Osteoblast (primary cell): ENCODE data around the gene RNF224. TPM values are rescaled to one million over a fixed set of nuclear protein-coding genes. Genes with fewer than 3 reads are reported as not detected.

Experiments
- DNase-seq: peaks from one replicate; pipeline ENCODE4 v3.0.0; 2011; ENCODE audit warnings: low spot score, mixed read lengths; ENCODE audit not compliant: insufficient read length; ENCODE audit errors: missing footprints
- H2AFZ ChIP-seq: 2 replicates; pipeline ENCODE4 v1.6.0; 2011; ENCODE audit warnings: mild to moderate bottlenecking, low read length
- H3K27ac ChIP-seq: 2 replicates; pipeline ENCODE4 v1.5.1; 2011; ENCODE audit warnings: mild to moderate bottlenecking, low read depth, low read length, moderate library complexity
- H3K27me3 ChIP-seq: 2 replicates; pipeline ENCODE4 v1.6.0; 2012; ENCODE audit warnings: mild to moderate bottlenecking, control low read depth, inconsistent platforms, low read length, moderate library complexity; ENCODE audit not compliant: insufficient read depth
- H3K36me3 ChIP-seq: 2 replicates; pipeline ENCODE4 v1.5.1; 2011; ENCODE audit warnings: mild to moderate bottlenecking, low read length, control low read depth, moderate library complexity; ENCODE audit not compliant: insufficient read depth
- H3K4me1 ChIP-seq: 2 replicates; pipeline ENCODE4 v1.5.1; 2011; ENCODE audit warnings: mild to moderate bottlenecking, low read length, control low read depth, moderate library complexity; ENCODE audit not compliant: insufficient read depth
- H3K4me2 ChIP-seq: 2 replicates; pipeline ENCODE4 v1.6.0; 2011; ENCODE audit warnings: mild to moderate bottlenecking, low read length; ENCODE audit not compliant: insufficient read depth
- H3K4me3 ChIP-seq: fragments of 200-600 bp; sonication (generic); 3 replicates; pipeline ENCODE4 v1.5.1; 2012; ENCODE audit warnings: mild to moderate bottlenecking, low read length, inconsistent platforms; ENCODE audit not compliant: insufficient read depth
- H3K79me2 ChIP-seq: 2 replicates; pipeline ENCODE4 v1.6.0; 2012; ENCODE audit warnings: mild to moderate bottlenecking, low read length, control low read depth, inconsistent platforms; ENCODE audit not compliant: insufficient read depth
- H3K9me3 ChIP-seq: 2 replicates; pipeline ENCODE4 v1.5.1; 2011; ENCODE audit warnings: low read depth, low read length, control low read depth
- H4K20me1 ChIP-seq: 2 replicates; pipeline ENCODE4 v1.6.0; 2012; ENCODE audit warnings: mild to moderate bottlenecking, low read length, control low read depth; ENCODE audit not compliant: insufficient read depth
- CTCF ChIP-seq: IDR thresholded peaks from 2 replicates; pipeline ENCODE4 v1.5.1; 2011; ENCODE audit warnings: mild to moderate bottlenecking, low read depth, low read length, moderate library complexity; ENCODE audit errors: extremely low read depth
- total RNA-seq: library from RNA; depleted of rRNA; stranded (reverse); fragments of >200 nt; gene quantifications from 2 replicates; pipeline ENCODE4 v1.2.3, GENCODE V29; 2012

The RNF224 gene
- total RNA-seq, 1 donor, result under 0.01 TPM

GRCh38 chr9:137218754-137219271, 8.5 kb upstream of the RNF224 start:
- peak overlapping the region; percentile 24 for H3K4me2 ChIP-seq
- no peak for TF ChIP-seq CTCF

GRCh38 chr9:137219757-137220316, 7.5 kb upstream of the RNF224 start:
- Histone ChIP-seq H3K27ac (no peak overlapping the region), H2AFZ (no peak overlapping the region), H3K9me3 (no peaks in the 10 kb centered on the region), H4K20me1 (no peaks in the 10 kb centered on the region), H3K4me1 (peaks cover 24% of the 10 kb centered on the region), H3K4me2 (no peak overlapping the region), H3K4me3 (no peak overlapping the region), H3K36me3 (no peaks in the 10 kb centered on the region), H3K79me2 (no peaks in the 10 kb centered on the region), H3K27me3 (no peaks in the 10 kb centered on the region)
- no peak for TF ChIP-seq CTCF
- DNase-seq, result no peak

More at GRCh38 chr9:137218754-137219271, 8.5 kb upstream of the RNF224 start:
- Histone ChIP-seq H3K27me3 (no peaks in the 10 kb centered on the region), H3K27ac (no peak overlapping the region), H3K79me2 (no peaks in the 10 kb centered on the region), H3K4me1 (peaks cover 20% of the 10 kb centered on the region), H3K9me3 (no peaks in the 10 kb centered on the region), H4K20me1 (no peaks in the 10 kb centered on the region), H3K36me3 (no peaks in the 10 kb centered on the region), H2AFZ (no peak overlapping the region), H3K4me3 (no peak overlapping the region)
- DNase-seq, result peak; percentile 99

- no peak overlapping the region for H2AFZ ChIP-seq
- TF ChIP-seq CTCF, result no peak
- H4K20me1 ChIP-seq, result no peaks in the 10 kb centered on the region
- H3K79me2 ChIP-seq, result no peaks in the 10 kb centered on the region
- no peaks in the 10 kb centered on the region for H3K9me3 ChIP-seq
- no peak overlapping the region for H3K4me3 ChIP-seq
- no peak overlapping the region for H3K27ac ChIP-seq
- no peaks in the 10 kb centered on the region for H3K36me3 ChIP-seq
- H3K27me3 ChIP-seq, result no peaks in the 10 kb centered on the region
- no peak for DNase-seq
- H3K4me1 ChIP-seq, result peaks cover 24% of the 10 kb centered on the region
- H3K4me2 ChIP-seq, result no peak overlapping the region
These were observed 6.8 kb upstream of the RNF224 start for GRCh38 chr9:137220317-137221094.

GRCh38 chr9:137221095-137221505, 6.2 kb upstream of the RNF224 start:
- Histone ChIP-seq H3K4me1 (peaks cover 24% of the 10 kb centered on the region), H2AFZ (no peak overlapping the region), H4K20me1 (no peaks in the 10 kb centered on the region), H3K27me3 (no peaks in the 10 kb centered on the region), H3K36me3 (no peaks in the 10 kb centered on the region), H3K27ac (no peak overlapping the region), H3K4me2 (no peak overlapping the region), H3K79me2 (no peaks in the 10 kb centered on the region), H3K9me3 (no peaks in the 10 kb centered on the region), H3K4me3 (no peak overlapping the region)
- DNase-seq, result no peak
- TF ChIP-seq CTCF, result no peak
